Measurements from ENCODE around the gene PRPF6.

Gene PRPF6

DNA sequence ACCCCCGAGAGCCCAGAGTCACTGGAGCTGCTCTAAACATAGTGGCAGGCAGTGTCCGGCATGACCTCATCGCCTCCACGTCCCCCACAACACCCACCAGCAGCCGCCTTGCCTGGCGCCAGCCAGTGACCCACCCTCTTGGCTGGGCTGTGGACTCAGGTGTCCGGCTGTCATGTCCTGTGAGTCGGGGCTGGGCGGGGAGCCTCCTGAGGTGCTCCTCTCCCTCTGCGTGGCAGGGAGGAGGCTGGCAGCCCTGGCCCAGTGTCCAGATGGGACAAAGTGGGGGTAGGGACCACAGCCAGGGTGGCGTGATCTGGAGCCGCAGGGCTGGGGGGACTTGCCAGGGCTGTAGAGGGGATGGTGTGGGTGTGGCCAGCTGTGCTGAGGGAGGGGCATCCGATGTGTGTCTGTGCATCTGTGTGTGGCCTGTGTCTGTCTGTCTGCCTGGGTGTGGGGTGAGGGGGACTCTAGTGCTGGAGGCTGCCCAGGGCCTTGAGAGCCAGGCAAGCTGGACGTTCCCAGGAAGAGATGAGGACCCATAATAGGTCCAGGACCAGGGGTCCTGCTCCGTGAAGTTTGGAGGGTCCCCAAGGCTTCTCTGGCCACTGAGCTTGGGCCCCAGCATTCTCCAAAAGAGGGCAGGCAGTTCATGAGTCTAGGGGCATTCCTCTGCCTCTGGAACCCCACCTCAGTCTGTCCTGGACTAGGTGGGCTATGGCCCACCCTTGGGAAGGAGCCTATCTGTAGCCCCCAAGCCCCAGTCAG is 70.8 kb downstream of the PRPF6 start:
- peaks cover 0 to 4% (median 0%) of the 10 kb centered on the region in 4 experiments for H3K36me3 ChIP-seq (ENCODE audit: control insufficient read depth in 4 of 4, insufficient read depth in 4 of 4, low read length in 3 of 4)
- H3K4me3 ChIP-seq (ENCODE audit: control insufficient read depth in 1 of 7, extremely low read depth in 1 of 7, insufficient read depth in 4 of 7, low read depth in 2 of 7, low read length in 6 of 7): no peak overlapping the region
- H3K27ac ChIP-seq (ENCODE audit: insufficient read depth in 1 of 2, low read depth in 1 of 2, low read length in 2 of 2, poor library complexity in 1 of 2, severe bottlenecking in 2 of 2): no peak overlapping the region
- no peaks in the 10 kb centered on the region for H3K9me3 ChIP-seq (ENCODE audit: control extremely low read depth in 1 of 5, control insufficient read depth in 4 of 5, insufficient read depth in 2 of 5, low read depth in 1 of 5, low read length in 4 of 5)
- POLR2A ChIA-PET: interaction anchor here (0.6 to 1.2 kb wide), 2 partner anchors 9 to 11 kb away, joined by 3 to 6 read pairs; no protein-coding TSS in a partner anchor
- DNase-seq: no peak
- CTCF ChIA-PET: interaction anchor here (1.5 to 15.2 kb wide), 8 partner anchors 9 to 69 kb away, joined by 4 to 187 read pairs (median 8); partner anchors contain the start of genes C20orf204 and TCEA2
- peaks cover 2 to 91% (median 75%) of the 10 kb centered on the region in 4 experiments for H3K4me1 ChIP-seq (ENCODE audit: control extremely low read depth in 1 of 4, control insufficient read depth in 4 of 4, insufficient read depth in 4 of 4, low read length in 3 of 4)
- 91% methylated on average over 13 of the region's 15 CpGs for WGBS (ENCODE audit: insufficient coverage)
- peaks cover 0 to 30% (median 0%) of the 10 kb centered on the region in 5 experiments for H3K27me3 ChIP-seq (replicated peaks in 2 of 5; ENCODE audit: control insufficient read depth in 4 of 5, insufficient read depth in 5 of 5, low read length in 4 of 5)

GRCh38 chr20:64052326-64052722 is 71.4 kb downstream of the PRPF6 start:
- Histone ChIP-seq H3K4me3 (ENCODE audit: control insufficient read depth in 1 of 7, extremely low read depth in 1 of 7, insufficient read depth in 4 of 7, low read depth in 2 of 7, low read length in 6 of 7) (no peak overlapping the region), H3K4me1 (ENCODE audit: control extremely low read depth in 1 of 4, control insufficient read depth in 4 of 4, insufficient read depth in 4 of 4, low read length in 3 of 4) (peaks cover 2 to 92% (median 81%) of the 10 kb centered on the region in 4 experiments), H3K27ac (ENCODE audit: insufficient read depth in 1 of 2, low read depth in 1 of 2, low read length in 2 of 2, poor library complexity in 1 of 2, severe bottlenecking in 2 of 2) (no peak overlapping the region), H3K27me3 (replicated peaks in 2 of 5; ENCODE audit: control insufficient read depth in 4 of 5, insufficient read depth in 5 of 5, low read length in 4 of 5) (peaks cover 0 to 24% (median 0%) of the 10 kb centered on the region in 5 experiments), H3K36me3 (ENCODE audit: control insufficient read depth in 4 of 4, insufficient read depth in 4 of 4, low read length in 3 of 4) (peaks cover 0 to 1% (median 0%) of the 10 kb centered on the region in 4 experiments), H3K9me3 (ENCODE audit: control extremely low read depth in 1 of 5, control insufficient read depth in 4 of 5, insufficient read depth in 2 of 5, low read depth in 1 of 5, low read length in 4 of 5) (no peaks in the 10 kb centered on the region)
- DNase-seq: no peak
- POLR2A ChIA-PET: interaction anchor here (0.6 to 1.2 kb wide), 2 partner anchors 9 to 10 kb away, joined by 3 to 6 read pairs; no protein-coding TSS in a partner anchor
- CTCF ChIA-PET: interaction anchor here (1.2 to 15.2 kb wide), 10 partner anchors 8 to 72 kb away, joined by 4 to 187 read pairs (median 8); partner anchors contain the start of genes C20orf204, SAMD10 and TCEA2
- WGBS (ENCODE audit: insufficient coverage): 95% methylated on average over 6 of the region's 10 CpGs

- DNase-seq: no peak
- peaks cover 2 to 93% (median 83%) of the 10 kb centered on the region in 4 experiments for H3K4me1 ChIP-seq (ENCODE audit: control extremely low read depth in 1 of 4, control insufficient read depth in 4 of 4, insufficient read depth in 4 of 4, low read length in 3 of 4)
- no peak overlapping the region for H3K27ac ChIP-seq (ENCODE audit: insufficient read depth in 1 of 2, low read depth in 1 of 2, low read length in 2 of 2, poor library complexity in 1 of 2, severe bottlenecking in 2 of 2)
- POLR2A ChIA-PET: interaction anchor here (0.9 to 1.4 kb wide), 6 partner anchors 9 to 68 kb away, joined by 3 to 7 read pairs (median 3); partner anchors contain the start of genes OPRL1 and TCEA2
- CTCF ChIA-PET: interaction anchor here (1.2 to 15.2 kb wide), 13 partner anchors 9 to 74 kb away, joined by 3 to 187 read pairs (median 5); partner anchors contain the start of genes C20orf204, OPRL1, RGS19 and SAMD10
- H3K4me3 ChIP-seq (ENCODE audit: control insufficient read depth in 1 of 7, extremely low read depth in 1 of 7, insufficient read depth in 4 of 7, low read depth in 2 of 7, low read length in 6 of 7): no peak overlapping the region
- H3K9me3 ChIP-seq (ENCODE audit: control extremely low read depth in 1 of 5, control insufficient read depth in 4 of 5, insufficient read depth in 2 of 5, low read depth in 1 of 5, low read length in 4 of 5): no peaks in the 10 kb centered on the region
- H3K27me3 ChIP-seq (replicated peaks in 2 of 5; ENCODE audit: control insufficient read depth in 4 of 5, insufficient read depth in 5 of 5, low read length in 4 of 5): peaks cover 0 to 18% (median 0%) of the 10 kb centered on the region in 5 experiments
- WGBS (ENCODE audit: insufficient coverage): 93% methylated on average over 21 of the region's 33 CpGs
- H3K36me3 ChIP-seq (ENCODE audit: control insufficient read depth in 4 of 4, insufficient read depth in 4 of 4, low read length in 3 of 4): no peaks in the 10 kb centered on the region
Observed at GRCh38 chr20:64052987-64053840, 72.3 kb downstream of the PRPF6 start.

- ChIA-PET CTCF (interaction anchor here (0.6 to 15.2 kb wide), 13 partner anchors 9 to 74 kb away, joined by 3 to 187 read pairs (median 5); partner anchors contain the start of genes C20orf204, LKAAEAR1, OPRL1 and RGS19), POLR2A (interaction anchor here (0.8 to 1.4 kb wide), 6 partner anchors 9 to 67 kb away, joined by 3 to 7 read pairs (median 3); partner anchors contain the start of genes OPRL1, RGS19 and TCEA2)
Observed at GRCh38 chr20:64053841-64054661, 73.1 kb downstream of the PRPF6 start.

DNA sequence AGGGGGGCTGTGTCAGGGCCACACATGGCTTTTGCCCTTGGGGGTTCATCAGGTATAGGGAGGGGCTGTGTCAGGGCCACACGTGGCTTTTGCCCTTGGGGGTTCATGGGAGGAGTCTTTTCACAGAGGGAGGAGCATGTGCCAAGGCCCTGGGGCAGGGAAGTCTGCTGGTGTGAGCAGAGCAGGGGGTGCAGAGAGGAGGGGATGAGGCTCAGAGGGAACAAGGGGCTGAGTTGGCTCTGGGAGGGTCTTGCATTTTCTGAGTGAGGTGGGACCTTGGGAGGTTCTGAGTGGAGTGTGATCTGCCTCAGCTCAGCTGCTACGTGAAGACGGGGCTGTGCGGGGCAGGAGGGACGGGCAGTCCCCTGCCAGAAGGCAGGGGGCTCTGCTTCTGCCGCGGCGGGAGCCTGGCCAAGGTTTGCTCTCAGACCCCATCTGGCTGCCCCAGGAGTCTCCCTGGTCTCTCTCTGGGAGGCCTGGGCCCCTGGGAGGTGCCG is 74.5 kb downstream of the PRPF6 start:
- WGBS (ENCODE audit: insufficient coverage): 95% methylated on average over 7 of the region's 9 CpGs
- H3K27me3 ChIP-seq (replicated peaks in 2 of 5; ENCODE audit: control insufficient read depth in 4 of 5, insufficient read depth in 5 of 5, low read length in 4 of 5): peaks cover 0 to 4% (median 0%) of the 10 kb centered on the region in 5 experiments
- no peak overlapping the region for H3K4me3 ChIP-seq (ENCODE audit: control insufficient read depth in 1 of 7, extremely low read depth in 1 of 7, insufficient read depth in 4 of 7, low read depth in 2 of 7, low read length in 6 of 7)
- H3K27ac ChIP-seq (ENCODE audit: insufficient read depth in 1 of 2, low read depth in 1 of 2, low read length in 2 of 2, poor library complexity in 1 of 2, severe bottlenecking in 2 of 2): peak overlapping the region in 1 of 2 experiments; percentile 34
- ChIA-PET CTCF (interaction anchor here (2.5 to 15.2 kb wide), 2 partner anchors 14 to 17 kb away, joined by 12 to 187 read pairs; partner anchors contain the start of gene C20orf204), POLR2A (no interaction called here)
- no peaks in the 10 kb centered on the region for H3K36me3 ChIP-seq (ENCODE audit: control insufficient read depth in 4 of 4, insufficient read depth in 4 of 4, low read length in 3 of 4)
- DNase-seq: no peak
- H3K9me3 ChIP-seq (ENCODE audit: control extremely low read depth in 1 of 5, control insufficient read depth in 4 of 5, insufficient read depth in 2 of 5, low read depth in 1 of 5, low read length in 4 of 5): no peaks in the 10 kb centered on the region
- peaks cover 2 to 78% (median 71%) of the 10 kb centered on the region in 4 experiments for H3K4me1 ChIP-seq (ENCODE audit: control extremely low read depth in 1 of 4, control insufficient read depth in 4 of 4, insufficient read depth in 4 of 4, low read length in 3 of 4)

More at GRCh38 chr20:64053841-64054661, 73.1 kb downstream of the PRPF6 start:
- Histone ChIP-seq H3K36me3 (ENCODE audit: control insufficient read depth in 4 of 4, insufficient read depth in 4 of 4, low read length in 3 of 4) (no peaks in the 10 kb centered on the region), H3K9me3 (ENCODE audit: control extremely low read depth in 1 of 5, control insufficient read depth in 4 of 5, insufficient read depth in 2 of 5, low read depth in 1 of 5, low read length in 4 of 5) (no peaks in the 10 kb centered on the region), H3K4me3 (ENCODE audit: control insufficient read depth in 1 of 7, extremely low read depth in 1 of 7, insufficient read depth in 4 of 7, low read depth in 2 of 7, low read length in 6 of 7) (peak overlapping the region in 5 of 7 experiments; percentile 3 to 59 (median 48)), H3K4me1 (ENCODE audit: control extremely low read depth in 1 of 4, control insufficient read depth in 4 of 4, insufficient read depth in 4 of 4, low read length in 3 of 4) (peaks cover 2 to 87% (median 80%) of the 10 kb centered on the region in 4 experiments), H3K27me3 (replicated peaks in 2 of 5; ENCODE audit: control insufficient read depth in 4 of 5, insufficient read depth in 5 of 5, low read length in 4 of 5) (peaks cover 0 to 12% (median 0%) of the 10 kb centered on the region in 5 experiments), H3K27ac (ENCODE audit: insufficient read depth in 1 of 2, low read depth in 1 of 2, low read length in 2 of 2, poor library complexity in 1 of 2, severe bottlenecking in 2 of 2) (peak overlapping the region in 1 of 2 experiments; percentile 34)
- peak in 2 of 3 donors; percentile 51 to 52 for DNase-seq
- WGBS (ENCODE audit: insufficient coverage): 0% methylated on average over 10 of the region's 17 CpGs

Measured in common myeloid progenitor, CD34-positive (primary cell).